Measurements from ENCODE around the gene DNMBP.

The DNMBP gene

DNA sequence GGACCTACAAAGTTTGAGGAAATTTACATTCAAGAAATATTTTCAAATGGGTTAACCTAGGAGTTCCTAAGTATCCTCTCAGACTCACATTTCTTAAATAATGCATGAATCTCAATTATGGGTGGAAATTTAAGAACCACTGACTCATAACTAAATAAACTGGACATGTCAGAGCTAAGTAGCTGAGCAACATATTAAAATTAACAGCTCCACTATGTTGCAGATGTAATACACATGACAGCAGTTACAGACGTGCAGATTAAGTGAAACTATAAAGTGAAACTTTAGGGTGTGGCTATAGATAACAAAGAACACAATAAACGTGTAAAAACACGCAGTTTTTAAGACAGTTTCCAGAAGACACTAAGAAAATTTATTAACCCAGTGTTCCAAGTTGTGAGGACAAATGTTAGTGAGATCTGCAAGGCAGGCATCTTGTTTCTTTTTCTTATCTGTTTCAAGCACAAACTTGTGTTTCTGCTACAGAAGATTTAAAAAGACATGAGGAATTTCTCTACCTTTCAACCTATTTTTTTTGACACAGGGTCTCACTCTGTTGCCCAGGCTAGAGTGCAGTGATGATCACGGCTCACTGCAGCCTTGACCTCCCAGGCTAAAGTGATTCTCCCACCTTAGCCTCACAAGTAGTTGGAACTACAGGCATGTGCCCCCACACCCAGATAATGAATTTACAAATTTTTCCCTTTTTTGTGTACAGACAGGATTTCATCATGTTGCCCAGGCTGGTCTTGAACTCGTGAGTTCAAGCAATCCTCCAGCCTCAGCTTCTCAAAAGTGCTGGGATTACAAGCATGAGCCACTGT lies 25.3 kb downstream of the DNMBP start:
- DNase-seq (ENCODE audit: extremely low read depth, low read depth) = no peak
- TF ChIP-seq, protein P1, sequence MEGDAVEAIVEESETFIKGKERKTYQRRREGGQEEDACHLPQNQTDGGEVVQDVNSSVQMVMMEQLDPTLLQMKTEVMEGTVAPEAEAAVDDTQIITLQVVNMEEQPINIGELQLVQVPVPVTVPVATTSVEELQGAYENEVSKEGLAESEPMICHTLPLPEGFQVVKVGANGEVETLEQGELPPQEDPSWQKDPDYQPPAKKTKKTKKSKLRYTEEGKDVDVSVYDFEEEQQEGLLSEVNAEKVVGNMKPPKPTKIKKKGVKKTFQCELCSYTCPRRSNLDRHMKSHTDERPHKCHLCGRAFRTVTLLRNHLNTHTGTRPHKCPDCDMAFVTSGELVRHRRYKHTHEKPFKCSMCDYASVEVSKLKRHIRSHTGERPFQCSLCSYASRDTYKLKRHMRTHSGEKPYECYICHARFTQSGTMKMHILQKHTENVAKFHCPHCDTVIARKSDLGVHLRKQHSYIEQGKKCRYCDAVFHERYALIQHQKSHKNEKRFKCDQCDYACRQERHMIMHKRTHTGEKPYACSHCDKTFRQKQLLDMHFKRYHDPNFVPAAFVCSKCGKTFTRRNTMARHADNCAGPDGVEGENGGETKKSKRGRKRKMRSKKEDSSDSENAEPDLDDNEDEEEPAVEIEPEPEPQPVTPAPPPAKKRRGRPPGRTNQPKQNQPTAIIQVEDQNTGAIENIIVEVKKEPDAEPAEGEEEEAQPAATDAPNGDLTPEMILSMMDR (IDR thresholded peaks at IDR 0.05; ENCODE audit: low read depth, low read length, missing control alignments) = no peak
- peak overlapping the region; percentile 20; the same call in 1 of the 2 replicates for H3K4me3 ChIP-seq (replicated peaks; ENCODE audit: low read depth, low read length)

DNA sequence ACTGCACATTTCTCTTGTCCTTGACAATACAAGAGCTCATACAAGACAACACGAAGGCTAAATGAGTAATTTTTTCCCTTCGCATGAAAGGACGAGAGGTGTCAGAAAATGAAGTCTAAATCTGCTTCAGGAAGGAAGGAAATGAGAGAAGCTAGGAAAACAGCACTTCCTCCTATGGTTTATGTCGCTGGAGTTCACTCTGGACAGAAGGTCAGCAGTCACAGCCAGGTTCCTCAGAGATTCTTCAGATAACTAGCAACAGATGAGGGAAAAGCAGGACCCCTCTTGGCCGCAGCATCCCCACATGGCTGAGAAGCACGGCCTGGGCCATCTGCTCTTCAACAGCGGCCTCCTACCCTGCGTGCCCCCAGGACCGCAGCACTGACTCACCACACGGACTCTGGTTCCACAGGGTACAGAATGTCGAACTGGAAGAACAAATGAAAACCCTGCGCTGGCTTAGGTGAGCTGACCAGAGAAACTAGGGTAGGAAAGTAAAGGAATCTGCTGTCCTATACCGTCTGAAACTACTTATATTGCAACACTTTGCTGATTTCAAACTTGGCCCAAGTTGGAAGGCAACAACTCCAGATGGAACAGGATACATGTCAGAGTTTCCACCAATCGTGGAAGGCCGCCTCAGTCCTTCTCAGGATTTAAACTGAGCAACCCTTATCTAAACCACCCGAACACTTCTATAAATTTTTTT lies 26.3 kb downstream of the DNMBP start:
- DNase-seq (ENCODE audit: extremely low read depth, low read depth) = peak; percentile 95
- peak overlapping the region; percentile 8; the same call in 1 of the 2 replicates for H3K4me3 ChIP-seq (replicated peaks; ENCODE audit: low read depth, low read length)

DNA sequence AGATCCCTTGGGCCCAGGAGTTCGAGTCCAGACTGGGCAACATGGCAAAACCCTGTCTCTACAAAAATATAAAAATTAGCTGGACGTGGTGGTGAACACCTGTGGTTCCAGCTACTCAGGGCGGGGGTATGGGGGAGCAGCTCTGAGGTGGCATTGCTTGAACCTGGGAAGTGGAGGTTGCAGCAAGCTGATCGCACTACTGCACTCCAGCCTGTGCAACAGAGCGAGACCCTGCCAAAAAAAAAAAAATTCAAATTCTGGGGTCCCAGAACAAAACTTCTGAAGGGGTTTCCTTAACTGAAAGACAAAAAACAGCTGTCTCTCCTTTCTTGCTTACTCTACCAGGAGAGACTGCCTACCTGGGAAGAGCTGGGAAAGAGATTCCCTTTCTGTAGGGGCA lies 27.0 kb downstream of the DNMBP start:
- DNase-seq (ENCODE audit: extremely low read depth, low read depth) = no peak
- TF ChIP-seq, protein P1 (IDR thresholded peaks at IDR 0.05; ENCODE audit: low read depth, low read length, missing control alignments) = no peak
- peak overlapping the region; percentile 8; the same call in 1 of the 2 replicates for H3K4me3 ChIP-seq (replicated peaks; ENCODE audit: low read depth, low read length)

More for the DNA sequence above, 26.3 kb downstream of the DNMBP start:
- TF ChIP-seq, protein P1 (IDR thresholded peaks at IDR 0.05; ENCODE audit: low read depth, low read length, missing control alignments) = no peak

DNA sequence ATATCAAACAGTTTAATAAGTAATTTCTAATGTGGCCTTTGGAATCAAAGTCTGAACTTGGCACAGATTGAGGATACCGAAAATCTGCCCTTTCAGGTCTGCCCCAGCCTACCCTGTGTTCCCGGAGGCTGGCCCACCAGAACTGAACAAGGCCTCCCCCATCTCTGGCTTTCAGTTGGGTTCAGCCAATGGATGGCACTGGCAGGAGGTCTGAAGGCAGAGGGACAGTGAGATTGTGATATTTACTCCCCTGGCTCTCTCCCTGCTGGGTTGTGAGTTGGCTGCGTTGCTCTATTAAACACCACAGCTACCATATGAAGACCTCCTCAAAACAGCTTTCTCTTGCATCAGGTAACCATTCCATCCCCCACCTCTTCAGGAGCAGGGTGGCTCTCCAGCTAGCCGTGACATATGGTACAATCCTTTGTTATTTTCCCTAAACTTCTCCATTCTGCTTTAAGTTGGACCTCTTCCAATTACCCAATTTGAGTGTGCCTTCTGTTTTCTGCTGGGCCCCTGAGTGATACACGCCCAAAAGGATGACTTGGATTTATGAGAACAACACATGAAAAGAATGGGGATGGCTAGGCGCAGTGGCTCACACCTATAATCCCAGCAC lies 28.1 kb downstream of the DNMBP start:
- H3K4me3 ChIP-seq (replicated peaks; ENCODE audit: low read depth, low read length) = no peak overlapping the region
- TF ChIP-seq, protein P1 (IDR thresholded peaks at IDR 0.05; ENCODE audit: low read depth, low read length, missing control alignments) = no peak
- no peak for DNase-seq (ENCODE audit: extremely low read depth, low read depth)

DNA sequence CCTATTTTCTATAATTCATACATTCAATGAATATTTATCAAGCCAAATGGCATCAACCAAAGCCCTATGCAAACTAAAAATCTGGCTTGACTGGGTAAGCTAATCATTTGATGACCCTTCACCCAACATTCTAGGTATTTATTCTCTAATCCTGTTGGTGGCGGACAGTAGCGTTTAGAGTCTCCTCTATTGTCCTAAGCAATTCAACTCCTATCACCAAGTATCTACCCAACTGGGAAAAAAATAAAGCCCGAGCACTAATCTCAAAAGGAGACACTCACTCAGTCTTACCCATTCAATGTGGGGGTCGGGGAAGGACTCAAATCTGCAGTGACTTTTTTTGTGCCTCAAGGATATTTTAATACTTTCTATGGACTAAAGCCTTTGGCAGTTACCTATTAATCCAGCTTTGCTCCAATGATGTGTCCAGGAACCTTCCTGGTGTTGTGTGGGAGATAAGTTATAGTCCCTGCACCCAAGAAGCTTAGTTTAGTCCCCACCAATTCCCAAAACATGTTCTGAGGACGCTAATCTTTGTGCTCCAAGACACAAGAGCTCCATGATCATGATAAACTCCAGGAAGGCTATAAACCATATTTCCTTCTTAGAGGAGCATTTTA lies 30.6 kb downstream of the DNMBP start:
- no peak for DNase-seq (ENCODE audit: extremely low read depth, low read depth)
- H3K4me3 ChIP-seq (replicated peaks; ENCODE audit: low read depth, low read length) = no peak overlapping the region
- TF ChIP-seq, protein P1 (IDR thresholded peaks at IDR 0.05; ENCODE audit: low read depth, low read length, missing control alignments) = no peak

DNA sequence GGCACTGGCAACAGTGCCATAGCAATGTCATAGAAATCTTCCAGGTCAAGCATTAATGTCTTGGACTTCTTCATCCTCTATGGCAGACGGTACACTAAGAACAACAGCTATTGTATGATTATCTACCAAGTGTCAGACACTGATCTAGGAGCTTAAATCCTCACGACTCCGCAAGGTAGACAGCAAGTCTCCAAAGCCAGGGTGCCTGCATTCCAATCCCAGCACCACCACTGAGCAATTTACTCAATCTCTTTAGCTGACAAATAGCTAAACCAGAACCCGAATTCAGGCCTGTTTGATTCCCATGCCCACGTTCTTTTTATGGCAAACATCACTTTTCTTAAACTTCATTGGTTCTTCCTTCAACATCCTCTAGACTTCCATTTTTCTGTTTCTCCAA lies 31.8 kb downstream of the DNMBP start:
- DNase-seq (ENCODE audit: extremely low read depth, low read depth) = no peak
- H3K4me3 ChIP-seq (replicated peaks; ENCODE audit: low read depth, low read length) = no peak overlapping the region
- TF ChIP-seq, protein P1 (IDR thresholded peaks at IDR 0.05; ENCODE audit: low read depth, low read length, missing control alignments) = no peak
